ENCODE results near the gene DDX24.

DDX24 gene

GRCh38 chr14:94047581-94047980 lies 33.4 kb downstream of the DDX24 start:
- DNase-seq, result peak; percentile 51

GRCh38 chr14:94046696-94047250 lies 34.2 kb downstream of the DDX24 start:
- peak; percentile 49 for DNase-seq

- peak; percentile 47 for DNase-seq
Observed at GRCh38 chr14:94045563-94046345, 35.2 kb downstream of the DDX24 start.

GRCh38 chr14:94045101-94045500 lies 35.9 kb downstream of the DDX24 start:
- DNase-seq, result no peak

- no peak for DNase-seq
Observed at GRCh38 chr14:94044476-94045091, 36.4 kb downstream of the DDX24 start.

- no peak for DNase-seq
Observed at GRCh38 chr14:94043756-94044475, 37.1 kb downstream of the DDX24 start.

GRCh38 chr14:94043111-94043755 lies 37.8 kb downstream of the DDX24 start:
- DNase-seq, result no peak

GRCh38 chr14:94042433-94043091 lies 38.4 kb downstream of the DDX24 start:
- DNase-seq, result no peak

- DNase-seq, result no peak
Observed at GRCh38 chr14:94041551-94042346, 39.3 kb downstream of the DDX24 start.

- DNase-seq, result no peak
Observed at GRCh38 chr14:94040796-94041195, 40.2 kb downstream of the DDX24 start.

- DNase-seq, result no peak
Observed at GRCh38 chr14:94040247-94040646, 40.8 kb downstream of the DDX24 start.

GRCh38 chr14:94038921-94039629 lies 41.9 kb downstream of the DDX24 start:
- no peak for DNase-seq

- no peak for DNase-seq
Observed at GRCh38 chr14:94038510-94038909, 42.5 kb downstream of the DDX24 start.

- no peak for DNase-seq
Observed at GRCh38 chr14:94037954-94038353, 43.0 kb downstream of the DDX24 start.

GRCh38 chr14:94036313-94037167 lies 44.5 kb downstream of the DDX24 start:
- DNase-seq, result peak; percentile 90

GRCh38 chr14:94034886-94035285 lies 46.1 kb downstream of the DDX24 start:
- no peak for DNase-seq

- DNase-seq, result no peak
Observed at GRCh38 chr14:94031883-94032279, 49.1 kb downstream of the DDX24 start.

GRCh38 chr14:94031161-94031882 lies 49.7 kb downstream of the DDX24 start:
- no peak for DNase-seq

- DNase-seq, result no peak
Observed at GRCh38 chr14:94030571-94030970, 50.4 kb downstream of the DDX24 start.

All from activated CD8-positive, alpha-beta memory T cell treated with anti-CD3 and anti-CD28 coated beads for 24 hours (primary cell).